H1 (cell line): Measurements from ENCODE around the gene PRKCA. TPM values are rescaled to one million over a fixed set of nuclear protein-coding genes. Genes with fewer than 3 reads are reported as not detected.

Source experiments
- BRCA1 ChIP-seq: IDR thresholded peaks from 2 replicates; pipeline ENCODE4 v1.6.1; 2012; ENCODE audit warnings: low read depth, low read length, improper control_type of control experiment
- CHD7 ChIP-seq: fragments of 300-600 bp; sonication (generic); IDR thresholded peaks from 2 replicates; pipeline ENCODE4 v1.7.1; 2012; ENCODE audit warnings: low read length, moderate library complexity, mild to moderate bottlenecking, inconsistent platforms; ENCODE audit not compliant: insufficient replicate concordance
- POU5F1 ChIP-seq: IDR thresholded peaks from 2 replicates; pipeline ENCODE4 v1.6.1; 2011; ENCODE audit warnings: low read depth, mild to moderate bottlenecking, low read length, moderate library complexity
- TEAD4 ChIP-seq: IDR thresholded peaks from 2 replicates; pipeline ENCODE4 v1.6.1; 2012; ENCODE audit warnings: low read depth, low read length, inconsistent platforms, mixed read lengths
- polyA plus RNA-seq, 7 experiments: library from polyadenylated mRNA; depleted of rRNA in 3 of 7; stranded (reverse) in 5 of 7; unstranded in 2 of 7; fragments of >200 nt in 5 of 7; fragments of 200-250 nt in 2 of 7; gene quantifications; 1 replicate in 5 of 7; 2 replicates in 1 of 7; 4 replicates in 1 of 7; pipeline versions ENCODE4 v1.2.1 to v1.2.3, GENCODE V29; 2011 to 2013; ENCODE audit warnings: missing spikeins in 2 of 7, mixed read lengths in 2 of 7
- total RNA-seq: library from RNA; stranded (reverse); fragmentation: NEBNext Ultra II Directional; extraction: Animal tissue kit (Norgen Biotek cat#: 25700); gene quantifications from 2 replicates; pipeline ENCODE4 v1.2.1, GENCODE V29; 2021

PRKCA gene
- total and polyA plus RNA-seq, 2 of the 8 experiments (the other 6 are each of a cell fraction or from before 2014, with no cell fraction given): 5.8 to 17.8 TPM

- TF ChIP-seq CHD7 (no peak), TEAD4 (no peak), BRCA1 (no peak), POU5F1 (no peak)
Observed at GRCh38 chr17:66813296-66813695, 510.9 kb downstream of the PRKCA start (continued).
